Astrocyte (in vitro differentiated cells and primary cell): ENCODE data around the gene GADD45GIP1. TPM values are rescaled to one million over a fixed set of nuclear protein-coding genes. Genes with fewer than 3 reads are reported as not detected.
"Not testable (repeated sequence)": the region's sequence is repeated elsewhere in the genome, so short reads cannot be mapped to it uniquely, and the experiment has no call there.

Experiments
- DNase-seq: peaks from one replicate; pipeline ENCODE4 v3.0.0-alpha.2; 2010; ENCODE audit warnings: low read depth
- FAIRE-seq: peaks from 2 replicates; lab custom pipeline; 2011; peaks lifted over from hg19 to GRCh38; lab: Jason Lieb, UNC
- H2AFZ ChIP-seq: 2 replicates; pipeline ENCODE4 v1.6.0; 2012; ENCODE audit warnings: low read depth, low read length, inconsistent platforms
- H3K27ac ChIP-seq: 2 replicates; pipeline ENCODE4 v1.5.1; 2011; ENCODE audit warnings: low read depth, low read length, inconsistent platforms
- H3K27me3 ChIP-seq: 2 replicates; pipeline ENCODE4 v1.6.0; 2011; ENCODE audit warnings: low read length, inconsistent platforms; ENCODE audit not compliant: insufficient read depth
- H3K36me3 ChIP-seq: 2 replicates; pipeline ENCODE4 v1.5.1; 2011; ENCODE audit warnings: low read length, inconsistent platforms; ENCODE audit not compliant: insufficient read depth
- H3K4me1 ChIP-seq: 2 replicates; pipeline ENCODE4 v1.5.1; 2011; ENCODE audit warnings: low read length, inconsistent platforms; ENCODE audit not compliant: insufficient read depth
- H3K4me2 ChIP-seq: 2 replicates; pipeline ENCODE4 v1.6.0; 2012; ENCODE audit warnings: low read length, inconsistent platforms
- H3K4me3 ChIP-seq: 2 replicates; pipeline ENCODE4 v1.5.1; 2011; ENCODE audit warnings: low read depth, mild to moderate bottlenecking, low read length, inconsistent platforms; ENCODE audit not compliant: insufficient read depth
- H3K79me2 ChIP-seq: 2 replicates; pipeline ENCODE4 v1.6.0; 2012; ENCODE audit warnings: mild to moderate bottlenecking, low read length, inconsistent platforms; ENCODE audit not compliant: insufficient read depth
- H3K9ac ChIP-seq: 2 replicates; pipeline ENCODE4 v1.6.0; 2012; ENCODE audit warnings: mild to moderate bottlenecking, low read length, inconsistent platforms
- H3K9me3 ChIP-seq: 2 replicates; pipeline ENCODE4 v1.5.1; 2012; ENCODE audit warnings: low read depth, mild to moderate bottlenecking, low read length, inconsistent platforms; ENCODE audit not compliant: insufficient read depth
- H4K20me1 ChIP-seq: 2 replicates; pipeline ENCODE4 v1.6.0; 2012; ENCODE audit warnings: low read length, inconsistent platforms; ENCODE audit not compliant: insufficient read depth
- H3K27ac Mint-ChIP-seq: one replicate; pipeline ENCODE4 v1.8.0; 2021; ENCODE audit warnings: mild to moderate bottlenecking, mixed read lengths; ENCODE audit not compliant: unreplicated experiment
- H3K27me3 Mint-ChIP-seq: one replicate; pipeline ENCODE4 v1.8.0; 2021; ENCODE audit warnings: low read depth, mixed read lengths; ENCODE audit not compliant: unreplicated experiment
- H3K36me3 Mint-ChIP-seq: one replicate; pipeline ENCODE4 v1.8.0; 2021; ENCODE audit warnings: low read depth, mixed read lengths; ENCODE audit not compliant: unreplicated experiment
- H3K4me1 Mint-ChIP-seq: one replicate; pipeline ENCODE4 v1.8.0; 2021; ENCODE audit warnings: low read depth, mixed read lengths; ENCODE audit not compliant: unreplicated experiment
- H3K4me3 Mint-ChIP-seq: one replicate; pipeline ENCODE4 v1.8.0; 2021; ENCODE audit warnings: mild to moderate bottlenecking, moderate library complexity, mixed read lengths; ENCODE audit not compliant: unreplicated experiment
- H3K9me3 Mint-ChIP-seq: one replicate; pipeline ENCODE4 v1.8.0; 2021; ENCODE audit warnings: mild to moderate bottlenecking, mixed read lengths; ENCODE audit not compliant: unreplicated experiment
- CTCF ChIP-seq: IDR thresholded peaks from 2 replicates; pipeline ENCODE4 v1.5.1; 2011; ENCODE audit warnings: low read depth, mild to moderate bottlenecking, inconsistent platforms, low read length, moderate library complexity; ENCODE audit not compliant: insufficient read depth
- EZH2 ChIP-seq: IDR thresholded peaks from 2 replicates; pipeline ENCODE4 v1.6.1; 2012; ENCODE audit warnings: mild to moderate bottlenecking, low read length, inconsistent platforms; ENCODE audit not compliant: insufficient read depth
- total RNA-seq: library from RNA; stranded (reverse); gene quantifications from 2 replicates; pipeline ENCODE4 v1.2.1, GENCODE V29; 2021

GADD45GIP1 gene
- total RNA-seq, 1 donor from 2014 or later: 35.5 TPM

GRCh38 chr19:12952488-12953137 is 4.4 kb downstream of the GADD45GIP1 start:
- H3K4me2 ChIP-seq: peak overlapping the region; percentile 62
- H3K27ac ChIP-seq: peak overlapping the region; percentile 95
- Mint-ChIP-seq H3K36me3 (peaks cover 8% of the 10 kb centered on the region), H3K27ac (no peak overlapping the region), H3K27me3 (no peaks in the 10 kb centered on the region), H3K4me1 (peaks cover 16% of the 10 kb centered on the region), H3K4me3 (no peak overlapping the region), H3K9me3 (no peaks in the 10 kb centered on the region)
- H4K20me1 ChIP-seq: peaks cover 22% of the 10 kb centered on the region
- peak; percentile 80 for DNase-seq
- H3K4me3 ChIP-seq: no peak overlapping the region
- peaks cover 26% of the 10 kb centered on the region for H3K36me3 ChIP-seq
- no peaks in the 10 kb centered on the region for H3K9me3 ChIP-seq
- no peak for TF ChIP-seq EZH2
- TF ChIP-seq CTCF: no peak
- H3K9ac ChIP-seq: peak overlapping the region; percentile 80
- no peak overlapping the region for H2AFZ ChIP-seq
- FAIRE-seq: no peak
- peaks cover 32% of the 10 kb centered on the region for H3K4me1 ChIP-seq
- H3K79me2 ChIP-seq: peaks cover 69% of the 10 kb centered on the region
- H3K27me3 ChIP-seq: no peaks in the 10 kb centered on the region

GRCh38 chr19:12952050-12952449 is 5.0 kb downstream of the GADD45GIP1 start:
- not testable (repeated sequence) for H3K9me3 Mint-ChIP-seq, FAIRE-seq, H3K9me3 ChIP-seq, DNase-seq, H2AFZ ChIP-seq, H3K27me3 Mint-ChIP-seq, H3K4me3 Mint-ChIP-seq, H3K27ac Mint-ChIP-seq, H3K4me3 ChIP-seq, H3K27me3 ChIP-seq, H3K36me3 Mint-ChIP-seq
- Histone ChIP-seq H3K4me2 (peak overlapping the region; percentile 62), H3K79me2 (peaks cover 69% of the 10 kb centered on the region), H4K20me1 (peaks cover 25% of the 10 kb centered on the region), H3K36me3 (peaks cover 26% of the 10 kb centered on the region), H3K4me1 (peaks cover 36% of the 10 kb centered on the region), H3K27ac (peak overlapping the region; percentile 95), H3K9ac (peak overlapping the region; percentile 80)
- H3K4me1 Mint-ChIP-seq: peaks cover 16% of the 10 kb centered on the region

GRCh38 chr19:12949363-12950283 is 7.4 kb downstream of the GADD45GIP1 start:
- TF ChIP-seq CTCF: no peak
- no peak for TF ChIP-seq EZH2
- Histone ChIP-seq H3K4me2 (no peak overlapping the region), H4K20me1 (peaks cover 28% of the 10 kb centered on the region), H3K4me3 (no peak overlapping the region), H3K79me2 (peaks cover 58% of the 10 kb centered on the region), H3K9me3 (no peaks in the 10 kb centered on the region), H3K27me3 (no peaks in the 10 kb centered on the region), H3K9ac (no peak overlapping the region), H3K27ac (no peak overlapping the region), H3K36me3 (peaks cover 28% of the 10 kb centered on the region), H3K4me1 (peaks cover 35% of the 10 kb centered on the region), H2AFZ (no peak overlapping the region)
- Mint-ChIP-seq H3K27me3 (no peaks in the 10 kb centered on the region), H3K27ac (peak overlapping the region; percentile 69), H3K36me3 (peaks cover 9% of the 10 kb centered on the region), H3K9me3 (no peaks in the 10 kb centered on the region), H3K4me3 (peak overlapping the region; percentile 68), H3K4me1 (peaks cover 7% of the 10 kb centered on the region)
- no peak for DNase-seq
- no peak for FAIRE-seq
